Gastroesophageal sphincter (tissue), 4 donors: ENCODE results near the gene KRTAP10-8. TPM values are rescaled to one million over a fixed set of nuclear protein-coding genes. Genes with fewer than 3 reads are reported as not detected.

ENCODE experiments used
- ATAC-seq: fragments of 150-250 bp; one replicate; pipeline ENCODE4 v1.9.1; 2016; ENCODE audit warnings: mild to moderate bottlenecking, moderate library complexity
- H3K27ac ChIP-seq, 4 donors: fragments of 200-600 bp; sonication (generic) in 3 of 4; 1 replicate in 3 of 4; 2 replicates in 1 of 4; pipeline ENCODE4 v1.5.1; 2016 to 2019
- H3K27me3 ChIP-seq: fragments of 200-600 bp; sonication (generic); one replicate; pipeline ENCODE4 v1.5.1; 2019
- H3K36me3 ChIP-seq, 2 donors: fragments of 200-600 bp; sonication (generic); one replicate each; pipeline ENCODE4 v1.5.1; 2019; ENCODE audit warnings: control low read depth in 1 of 2
- H3K4me1 ChIP-seq, 3 donors: fragments of 200-600 bp; sonication (generic); 1 replicate in 2 of 3; 2 replicates in 1 of 3; pipeline ENCODE4 v1.5.1; 2016 to 2019; ENCODE audit warnings: control low read depth in 2 of 3
- H3K4me3 ChIP-seq, 2 donors: fragments of 200-600 bp; sonication (generic); one replicate each; pipeline ENCODE4 v1.5.1; 2019; ENCODE audit warnings: mild to moderate bottlenecking in 1 of 2, moderate library complexity in 1 of 2
- H3K9me3 ChIP-seq, 3 donors: fragments of 200-600 bp; sonication (generic); one replicate each; pipeline ENCODE4 v1.5.1; 2017 to 2019; ENCODE audit warnings: control low read depth in 2 of 3
- CTCF ChIP-seq, 4 experiments: fragments of 200-600 bp in 2 of 4; fragments of 450-650 bp in 2 of 4; sonication (generic) in 1 of 4; IDR thresholded peaks; one replicate each; pipeline ENCODE4 v1.5.1; 2017 to 2019; ENCODE audit warnings: antibody characterized with exemption in 4 of 4, mild to moderate bottlenecking in 2 of 4, moderate library complexity in 2 of 4
- EP300 ChIP-seq: sonication (generic); formaldehyde crosslinking; IDR thresholded peaks from one replicate; pipeline ENCODE4 v1.6.1; 2017; ENCODE audit warnings: antibody characterized with exemption, mild to moderate bottlenecking
- POLR2A ChIP-seq, 2 donors: fragments of 450-650 bp; IDR thresholded peaks; one replicate each; pipeline ENCODE4 v1.6.1; 2017; ENCODE audit warnings: antibody characterized with exemption in 2 of 2, mild to moderate bottlenecking in 2 of 2, moderate library complexity in 1 of 2
- POLR2AphosphoS5 ChIP-seq: sonication (generic); formaldehyde crosslinking; IDR thresholded peaks from one replicate; pipeline ENCODE4 v1.6.1; 2017; ENCODE audit warnings: antibody characterized with exemption
- WGBS, 2 donors: methylation state at CpG; one replicate each; pipeline ENCODE4 v1.1.5; 2018; ENCODE audit warnings: low coverage in 1 of 2; 5-methylcytosine and 5-hydroxymethylcytosine counted together
- total RNA-seq, 4 donors: library from RNA; depleted of rRNA; stranded (reverse); fragments of >200 nt; gene quantifications; one replicate each; pipeline ENCODE4 v1.1.0, GENCODE V29; 2016

Gene KRTAP10-8
- total RNA-seq, 4 donors from 2014 or later: not detected

DNA sequence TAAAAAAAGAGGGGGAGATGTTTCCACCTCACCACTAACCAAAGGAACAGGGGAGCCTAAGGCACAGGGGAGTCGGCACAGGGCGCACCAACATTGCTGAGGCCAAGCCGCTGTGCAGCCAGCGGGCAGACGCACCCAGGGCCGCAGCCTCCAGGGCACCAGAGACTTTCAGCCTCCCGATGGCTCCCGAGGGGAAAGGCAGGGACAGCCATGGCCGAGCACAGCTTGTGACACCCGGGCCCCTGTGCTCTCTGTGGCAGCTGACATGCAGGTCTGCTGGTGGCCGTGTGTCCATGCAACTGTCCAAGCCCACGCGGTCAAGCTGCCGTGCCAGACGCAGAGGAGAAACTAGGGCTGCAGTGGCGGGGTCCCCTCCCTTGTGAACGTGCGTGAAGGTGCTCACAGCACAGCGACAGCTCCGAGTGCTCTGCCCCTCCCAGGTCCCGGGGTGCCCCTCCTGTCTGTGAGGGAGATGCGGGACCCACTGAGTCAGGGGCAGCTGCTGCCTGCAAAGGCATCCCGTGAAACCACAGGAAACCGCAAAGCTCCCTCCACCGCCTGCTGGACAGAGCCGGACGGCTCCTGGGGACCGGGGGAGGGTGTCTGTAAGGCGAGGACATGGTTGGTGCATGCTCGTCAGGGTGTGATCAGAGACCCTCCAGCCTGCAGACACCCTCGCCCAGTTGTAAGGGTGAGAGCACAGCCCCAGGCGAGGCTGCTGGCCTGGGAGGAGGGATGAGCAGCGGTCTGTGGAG, 36.9 kb downstream of the KRTAP10-8 start:
- Histone ChIP-seq H3K27ac (no peak overlapping the region), H3K27me3 (peaks cover 50% of the 10 kb centered on the region), H3K4me1 (no peaks in the 10 kb centered on the region), H3K9me3 (peaks cover 0 to 21% (median 0%) of the 10 kb centered on the region in 3 donors), H3K36me3 (no peaks in the 10 kb centered on the region), H3K4me3 (no peak overlapping the region)
- no peak for ATAC-seq
- TF ChIP-seq CTCF (IDR thresholded peaks at IDR 0.05) (no peak), EP300 (no peak), POLR2AphosphoS5 (no peak), POLR2A (IDR thresholded peaks at IDR 0.05) (no peak)
- 70 to 75% methylated on average over 2 to 4 of the region's 33 CpGs for WGBS, 2 donors

DNA sequence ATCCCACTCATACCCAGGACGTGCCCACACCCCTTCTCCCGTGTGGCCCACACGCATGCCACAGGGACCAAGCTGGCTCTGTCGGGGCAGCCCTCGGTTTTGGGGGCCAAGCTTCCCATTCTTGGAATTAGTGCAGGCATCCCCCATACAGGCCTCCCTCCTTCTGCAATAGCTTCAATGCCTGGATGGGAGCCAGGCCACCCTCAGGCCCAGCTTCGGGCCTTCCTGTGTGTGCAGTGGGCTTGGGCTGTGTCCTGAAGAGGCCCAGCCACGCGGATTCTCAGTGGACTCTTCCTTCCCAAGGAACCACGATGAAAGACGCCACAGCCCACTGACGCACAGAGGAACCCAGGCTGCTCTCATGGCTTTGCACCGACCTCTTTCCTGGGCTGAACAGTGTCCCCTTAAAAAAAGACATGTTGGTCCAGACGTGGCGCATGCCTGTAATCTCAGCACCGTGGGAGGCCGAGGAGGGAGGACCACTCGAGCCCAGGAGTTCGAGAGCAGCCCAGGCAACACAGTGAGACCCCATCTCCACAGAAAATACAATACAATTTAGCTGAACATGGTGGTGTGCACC, 37.7 kb downstream of the KRTAP10-8 start:
- Histone ChIP-seq H3K4me1 (no peaks in the 10 kb centered on the region), H3K4me3 (no peak overlapping the region), H3K9me3 (peaks cover 0 to 12% (median 0%) of the 10 kb centered on the region in 3 donors), H3K27me3 (peaks cover 54% of the 10 kb centered on the region), H3K36me3 (no peaks in the 10 kb centered on the region), H3K27ac (no peak overlapping the region)
- TF ChIP-seq POLR2AphosphoS5: no peak
- TF ChIP-seq POLR2A (IDR thresholded peaks at IDR 0.05): no peak
- TF ChIP-seq CTCF (IDR thresholded peaks at IDR 0.05): no peak
- TF ChIP-seq EP300: no peak
- 66 to 81% methylated on average over 3 to 8 of the region's 18 CpGs for WGBS, 2 donors
- no peak for ATAC-seq

DNA sequence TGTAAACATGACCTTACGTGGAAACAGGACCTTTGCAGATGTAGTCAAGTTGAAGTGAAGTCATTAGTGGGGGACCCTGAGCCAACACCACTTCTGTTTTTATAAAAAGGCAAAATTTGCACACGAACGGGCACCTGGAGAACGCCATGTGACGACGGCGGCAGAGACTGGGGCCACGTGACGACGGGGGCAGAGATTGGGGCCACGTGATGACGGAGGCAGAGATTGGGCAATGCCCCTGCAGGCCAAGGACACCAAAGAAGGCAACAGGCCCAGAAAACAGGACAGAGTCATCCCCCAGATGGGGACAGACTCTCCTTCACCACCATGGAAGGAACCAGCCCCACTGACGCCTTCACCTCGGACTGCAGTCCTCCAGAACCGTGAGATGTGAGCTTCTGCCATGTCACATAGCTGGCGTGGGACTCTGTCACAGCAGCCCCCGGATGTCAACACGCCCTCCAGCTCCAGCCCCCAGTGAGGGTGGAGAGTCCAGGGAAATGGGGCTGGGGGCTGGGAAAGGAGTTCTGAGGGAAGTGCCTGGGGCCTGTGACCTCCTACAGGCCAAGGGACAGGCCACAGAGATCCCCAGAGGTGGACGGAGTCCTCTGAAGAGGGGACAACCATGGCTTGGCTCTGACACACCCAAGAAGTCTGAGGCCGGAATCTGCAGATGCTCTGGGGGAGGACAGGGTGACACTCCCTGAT, 38.5 kb downstream of the KRTAP10-8 start:
- WGBS, 2 donors: 88 to 90% methylated on average over 9 to 12 of the region's 20 CpGs
- ATAC-seq: no peak

GRCh38 chr21:44650973-44651675, 39.2 kb downstream of the KRTAP10-8 start:
- WGBS, 2 donors: 61 to 100% methylated on average over 2 to 3 of the region's 12 CpGs
- Histone ChIP-seq H3K27me3 (peaks cover 55% of the 10 kb centered on the region), H3K4me3 (no peak overlapping the region), H3K27ac (no peak overlapping the region), H3K36me3 (no peaks in the 10 kb centered on the region), H3K4me1 (no peaks in the 10 kb centered on the region), H3K9me3 (no peaks in the 10 kb centered on the region)
- no peak for TF ChIP-seq EP300
- no peak for TF ChIP-seq POLR2A (IDR thresholded peaks at IDR 0.05)
- TF ChIP-seq CTCF (IDR thresholded peaks at IDR 0.05): no peak
- TF ChIP-seq POLR2AphosphoS5: no peak
- ATAC-seq: no peak

More for the DNA sequence above, 38.5 kb downstream of the KRTAP10-8 start:
- no peak for TF ChIP-seq EP300
- TF ChIP-seq POLR2A (IDR thresholded peaks at IDR 0.05): no peak
- no peak for TF ChIP-seq POLR2AphosphoS5
- no peak for TF ChIP-seq CTCF (IDR thresholded peaks at IDR 0.05)
- H3K4me3 ChIP-seq: no peak overlapping the region
- no peaks in the 10 kb centered on the region for H3K36me3 ChIP-seq
- H3K27me3 ChIP-seq: peaks cover 56% of the 10 kb centered on the region
- H3K9me3 ChIP-seq: peaks cover 0 to 4% (median 0%) of the 10 kb centered on the region in 3 donors
- no peaks in the 10 kb centered on the region for H3K4me1 ChIP-seq
- H3K27ac ChIP-seq: no peak overlapping the region
